Measurements from ENCODE around the gene ZBTB22. TPM values are rescaled to one million over a fixed set of nuclear protein-coding genes. Genes with fewer than 3 reads are reported as not detected.

Gene ZBTB22
- total RNA-seq, 2 donors from 2014 or later: 15.0 to 29.5 TPM

DNA sequence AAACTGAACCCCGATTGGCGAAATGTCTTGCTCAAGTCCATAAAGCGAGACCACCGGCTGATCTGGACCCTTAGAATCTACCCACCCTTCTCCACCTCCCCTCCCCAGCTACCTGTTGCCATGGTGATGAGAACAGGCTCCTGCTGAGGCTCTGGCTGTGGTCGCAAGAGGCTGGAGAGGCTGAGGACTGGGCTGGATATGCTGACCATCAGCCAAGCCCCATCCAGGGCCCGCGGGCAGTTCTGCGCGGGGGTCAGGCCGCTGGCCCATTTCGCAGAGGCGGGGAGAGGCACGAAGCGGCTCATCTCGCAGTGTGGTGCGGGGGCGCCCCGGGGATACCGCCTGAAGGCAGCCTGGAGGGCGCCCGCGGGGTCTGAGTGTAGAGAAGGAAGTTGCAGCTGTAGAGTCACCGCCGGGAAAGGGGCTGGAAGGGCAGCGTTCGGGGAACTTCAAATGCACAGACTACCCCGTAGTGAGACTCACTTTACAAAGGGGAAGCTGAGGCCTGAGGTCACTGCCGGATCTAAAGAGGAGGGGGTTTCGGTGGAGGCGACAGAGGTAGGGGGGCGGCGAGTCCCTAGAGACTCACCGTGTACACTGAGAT is 4.3 kb downstream of the ZBTB22 start:
- peak overlapping the region; percentile 92 to 96 for H3K27ac ChIP-seq
- ATAC-seq (ENCODE audit: insufficient number of reproducible peaks, low FRiP score, low read depth) (no peak), DNase-seq (ENCODE audit: low spot score) (no peak)
- H3K4me1 ChIP-seq (ENCODE audit: control insufficient read depth in 1 of 2, low read depth in 2 of 2): peaks cover 27 to 44% of the 10 kb centered on the region in 2 donors
- TF ChIP-seq, protein P1, sequence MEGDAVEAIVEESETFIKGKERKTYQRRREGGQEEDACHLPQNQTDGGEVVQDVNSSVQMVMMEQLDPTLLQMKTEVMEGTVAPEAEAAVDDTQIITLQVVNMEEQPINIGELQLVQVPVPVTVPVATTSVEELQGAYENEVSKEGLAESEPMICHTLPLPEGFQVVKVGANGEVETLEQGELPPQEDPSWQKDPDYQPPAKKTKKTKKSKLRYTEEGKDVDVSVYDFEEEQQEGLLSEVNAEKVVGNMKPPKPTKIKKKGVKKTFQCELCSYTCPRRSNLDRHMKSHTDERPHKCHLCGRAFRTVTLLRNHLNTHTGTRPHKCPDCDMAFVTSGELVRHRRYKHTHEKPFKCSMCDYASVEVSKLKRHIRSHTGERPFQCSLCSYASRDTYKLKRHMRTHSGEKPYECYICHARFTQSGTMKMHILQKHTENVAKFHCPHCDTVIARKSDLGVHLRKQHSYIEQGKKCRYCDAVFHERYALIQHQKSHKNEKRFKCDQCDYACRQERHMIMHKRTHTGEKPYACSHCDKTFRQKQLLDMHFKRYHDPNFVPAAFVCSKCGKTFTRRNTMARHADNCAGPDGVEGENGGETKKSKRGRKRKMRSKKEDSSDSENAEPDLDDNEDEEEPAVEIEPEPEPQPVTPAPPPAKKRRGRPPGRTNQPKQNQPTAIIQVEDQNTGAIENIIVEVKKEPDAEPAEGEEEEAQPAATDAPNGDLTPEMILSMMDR (IDR thresholded peaks at IDR 0.05): no peak
- H3K27me3 ChIP-seq (replicated peaks; ENCODE audit: insufficient read depth): no peaks in the 10 kb centered on the region
- no peaks in the 10 kb centered on the region for H3K9me3 ChIP-seq
- H3K4me3 ChIP-seq: peak overlapping the region; percentile 71
- no peaks in the 10 kb centered on the region for H3K36me3 ChIP-seq

DNA sequence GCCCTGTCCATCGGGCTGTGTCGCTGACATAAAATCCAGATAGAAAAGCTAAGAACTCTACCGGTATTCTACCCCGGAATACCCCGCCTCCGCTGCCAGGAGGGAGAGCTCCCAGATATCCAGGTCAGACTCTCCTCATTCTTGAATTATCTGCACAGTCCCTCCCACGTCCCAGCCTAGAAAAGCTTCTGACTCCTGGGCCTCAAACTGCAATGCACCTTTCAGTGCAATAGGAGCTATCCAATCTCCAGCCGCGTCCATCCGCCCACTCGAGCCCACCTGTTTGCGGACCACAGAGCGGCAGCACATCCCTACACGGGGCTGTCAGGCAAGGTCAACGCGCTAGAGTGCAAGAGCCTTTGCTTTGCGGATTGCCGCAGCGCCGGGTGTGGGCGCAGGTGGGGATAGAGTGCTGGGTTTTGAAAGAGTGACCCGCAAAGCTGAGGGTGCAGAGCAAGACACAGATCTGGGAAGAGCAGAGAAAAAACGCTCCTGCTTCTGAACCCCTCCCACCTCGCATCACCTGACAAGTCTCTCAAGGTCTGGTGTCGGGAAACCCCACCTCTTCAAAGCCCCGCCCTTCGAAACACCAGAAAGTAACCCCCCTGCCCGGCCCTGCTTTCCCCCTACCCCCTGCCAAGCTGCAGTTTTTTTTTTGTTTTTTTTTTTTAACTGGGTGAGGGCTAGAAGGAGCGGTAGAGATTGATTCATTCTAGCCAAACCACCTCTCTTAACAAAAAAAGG is 5.0 kb downstream of the ZBTB22 start:
- H3K36me3 ChIP-seq: no peaks in the 10 kb centered on the region
- peak overlapping the region; percentile 92 to 96 for H3K27ac ChIP-seq
- DNase-seq (ENCODE audit: low spot score) (no peak), ATAC-seq (ENCODE audit: insufficient number of reproducible peaks, low FRiP score, low read depth) (no peak)
- TF ChIP-seq, protein P1 (IDR thresholded peaks at IDR 0.05): no peak
- peaks cover 27 to 44% of the 10 kb centered on the region in 2 donors for H3K4me1 ChIP-seq (ENCODE audit: control insufficient read depth in 1 of 2, low read depth in 2 of 2)
- H3K9me3 ChIP-seq: no peaks in the 10 kb centered on the region
- H3K27me3 ChIP-seq (replicated peaks; ENCODE audit: insufficient read depth): no peaks in the 10 kb centered on the region
- H3K4me3 ChIP-seq: peak overlapping the region; percentile 71

DNA sequence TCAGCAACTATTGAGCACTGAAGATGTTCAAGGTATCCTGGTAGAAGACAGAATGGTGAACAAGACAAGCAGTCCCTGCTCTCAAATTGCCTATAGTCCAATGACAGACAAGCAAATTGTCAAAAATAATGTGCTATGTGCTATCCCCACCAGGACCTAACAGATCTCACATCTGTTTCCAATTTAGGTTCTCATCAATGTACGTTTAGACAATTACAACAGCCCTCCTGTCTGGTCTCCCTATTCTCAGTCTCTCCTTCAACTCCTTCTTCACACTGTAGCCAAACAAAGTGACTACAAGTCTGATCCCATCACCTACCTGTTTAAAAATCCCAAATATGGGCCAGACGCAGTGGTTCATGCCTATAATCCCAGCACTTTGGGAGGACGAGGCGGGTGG is 11.2 kb downstream of the ZBTB22 start:
- peaks cover 0 to 6% of the 10 kb centered on the region in 2 donors for H3K4me1 ChIP-seq (ENCODE audit: control insufficient read depth in 1 of 2, low read depth in 2 of 2)
- peaks cover 19% of the 10 kb centered on the region for H3K36me3 ChIP-seq
- H3K4me3 ChIP-seq: no peak overlapping the region

DNA sequence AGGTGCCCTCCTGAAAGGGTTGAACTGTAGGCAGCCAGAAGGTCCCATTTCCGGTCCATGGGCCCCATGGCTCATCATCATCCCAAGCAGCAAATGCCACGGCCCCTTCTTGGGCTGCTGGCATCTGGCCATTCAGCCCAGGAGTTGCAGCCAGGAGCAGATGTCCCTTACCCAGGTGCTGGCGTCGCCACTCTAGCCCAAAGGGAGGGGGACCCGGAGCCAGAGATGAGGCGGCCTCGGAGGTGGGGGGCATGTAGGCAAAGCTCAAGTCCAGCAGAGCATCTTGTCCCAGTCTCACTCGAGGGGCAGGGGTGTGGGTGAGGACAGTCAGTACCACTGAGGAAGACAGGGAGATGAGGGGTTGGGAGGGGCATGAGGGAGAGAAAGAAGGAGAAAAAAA is 12.5 kb downstream of the ZBTB22 start:
- peaks cover 19% of the 10 kb centered on the region for H3K36me3 ChIP-seq
- H3K27me3 ChIP-seq (replicated peaks; ENCODE audit: insufficient read depth): no peaks in the 10 kb centered on the region
- peaks cover 6 to 15% of the 10 kb centered on the region in 2 donors for H3K4me1 ChIP-seq (ENCODE audit: control insufficient read depth in 1 of 2, low read depth in 2 of 2)
- no peak overlapping the region for H3K4me3 ChIP-seq
- DNase-seq (ENCODE audit: low spot score): no peak
- no peak for ATAC-seq (ENCODE audit: insufficient number of reproducible peaks, low FRiP score, low read depth)
- H3K27ac ChIP-seq: no peak overlapping the region
- TF ChIP-seq, protein P1 (IDR thresholded peaks at IDR 0.05): no peak
- no peaks in the 10 kb centered on the region for H3K9me3 ChIP-seq

More for the DNA sequence above, 11.2 kb downstream of the ZBTB22 start:
- ATAC-seq (ENCODE audit: insufficient number of reproducible peaks, low FRiP score, low read depth) (no peak), DNase-seq (ENCODE audit: low spot score) (no peak)
- no peaks in the 10 kb centered on the region for H3K27me3 ChIP-seq (replicated peaks; ENCODE audit: insufficient read depth)
- H3K27ac ChIP-seq: no peak overlapping the region
- H3K9me3 ChIP-seq: no peaks in the 10 kb centered on the region
- TF ChIP-seq, protein P1 (IDR thresholded peaks at IDR 0.05): no peak

DNA sequence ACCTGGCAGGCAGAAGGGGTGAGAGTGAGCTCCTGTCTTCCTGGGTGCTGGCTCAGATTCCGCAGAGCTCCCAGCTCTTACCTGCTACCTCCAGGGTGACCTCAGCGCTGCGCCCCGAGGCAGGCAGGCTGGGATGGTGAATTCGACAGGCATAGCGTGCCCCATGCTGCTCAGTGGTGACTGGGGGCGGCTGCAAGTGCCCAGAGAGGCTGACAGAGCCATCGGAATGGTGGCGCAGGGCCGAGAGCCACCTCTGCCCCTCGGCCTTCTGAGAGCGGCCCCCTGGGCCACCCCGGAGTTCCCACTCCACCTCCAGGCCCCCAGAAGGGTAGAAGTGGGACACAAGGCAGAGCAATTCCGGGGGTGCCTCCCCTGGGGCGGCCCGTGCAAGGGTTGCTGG is 13.3 kb downstream of the ZBTB22 start:
- Histone ChIP-seq H3K27me3 (replicated peaks; ENCODE audit: insufficient read depth) (no peaks in the 10 kb centered on the region), H3K4me3 (no peak overlapping the region), H3K9me3 (no peaks in the 10 kb centered on the region), H3K27ac (no peak overlapping the region), H3K36me3 (peaks cover 19% of the 10 kb centered on the region), H3K4me1 (ENCODE audit: control insufficient read depth in 1 of 2, low read depth in 2 of 2) (peaks cover 8 to 12% of the 10 kb centered on the region in 2 donors)
- DNase-seq (ENCODE audit: low spot score): no peak
- TF ChIP-seq, protein P1 (IDR thresholded peaks at IDR 0.05): no peak
- ATAC-seq (ENCODE audit: insufficient number of reproducible peaks, low FRiP score, low read depth): no peak
